NOMO-1 treated with DMSO at 0.1 percent for 48 hours (cell line): ENCODE measurements around the gene RASA3.
"Not testable (repeated sequence)": the region's sequence is repeated elsewhere in the genome, so short reads cannot be mapped to it uniquely, and the experiment has no call there.

ENCODE experiments used
- DNase-seq: peaks from one replicate; lab custom pipeline; 2025; ENCODE audit not compliant: unreplicated experiment; lab: John Stamatoyannopoulos, UW

The RASA3 gene

DNA sequence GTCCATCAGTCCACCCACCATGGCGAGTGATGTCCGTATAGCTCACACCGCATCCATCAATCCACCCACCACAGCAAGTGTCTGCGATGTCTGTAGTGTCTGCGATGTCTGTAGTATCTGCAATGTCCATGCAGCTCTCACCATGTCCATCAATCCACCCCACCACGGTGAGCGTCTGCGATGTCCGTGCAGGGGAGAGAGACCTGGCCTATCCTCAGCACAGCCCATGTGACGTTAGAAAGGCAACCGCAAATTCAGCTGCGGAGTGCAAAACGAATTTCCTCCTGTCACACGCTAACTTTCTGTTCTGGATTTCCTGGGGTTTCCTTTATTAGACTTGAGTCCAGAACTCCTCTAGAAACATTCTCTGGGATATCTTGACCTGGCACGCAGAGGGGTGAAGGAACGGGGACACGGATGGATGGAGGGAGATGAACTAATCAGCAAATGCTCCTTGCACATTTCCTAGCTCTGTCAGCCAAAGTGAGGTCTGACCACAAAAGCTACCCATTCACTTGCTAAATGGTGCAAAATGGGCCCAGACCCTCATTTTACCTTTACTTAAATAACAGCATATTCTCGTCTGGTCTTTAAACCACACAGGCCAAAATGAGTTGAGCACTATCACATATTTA, 18.3 kb downstream of the RASA3 start:
- no peak for DNase-seq

DNA sequence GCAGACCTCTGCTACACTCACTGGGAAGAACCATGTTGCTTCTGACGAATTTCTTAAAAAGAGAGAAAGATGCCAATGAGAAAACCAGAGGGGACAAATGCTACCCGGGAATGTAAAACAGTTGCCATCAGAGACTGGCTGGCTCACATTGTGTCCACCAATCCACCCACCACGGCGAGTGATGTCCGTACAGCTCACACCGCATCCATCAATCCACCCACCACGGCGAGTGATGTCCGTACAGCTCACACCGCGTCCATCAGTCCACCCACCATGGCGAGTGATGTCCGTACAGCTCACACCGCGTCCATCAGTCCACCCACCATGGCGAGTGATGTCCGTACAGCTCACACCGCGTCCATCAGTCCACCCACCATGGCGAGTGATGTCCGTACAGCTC, 19.0 kb downstream of the RASA3 start:
- DNase-seq: not testable (repeated sequence)

DNA sequence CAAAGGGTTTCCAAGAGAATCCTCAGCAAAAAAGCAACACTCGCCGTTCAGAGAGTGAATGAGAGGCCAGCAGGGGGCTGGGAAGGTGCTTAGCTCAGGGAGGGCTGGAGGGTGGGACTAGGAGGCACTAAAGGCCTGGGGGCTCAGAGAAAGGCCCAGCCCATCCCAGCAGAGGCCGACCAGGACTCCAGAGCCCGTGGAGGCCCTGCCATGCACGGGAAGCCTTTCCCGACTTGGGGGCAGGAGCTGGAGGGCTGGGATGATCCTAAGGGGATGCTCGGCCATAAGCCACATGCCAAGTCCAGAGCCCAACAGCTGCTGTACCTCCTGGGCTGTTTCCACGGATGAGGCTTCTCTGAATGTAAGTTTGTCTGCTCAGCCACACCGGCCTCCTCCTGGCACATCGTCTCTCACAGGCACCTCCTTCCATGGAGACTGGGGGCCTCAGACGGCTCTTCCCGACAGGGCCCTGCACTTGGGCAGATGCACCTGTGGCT, 19.5 kb downstream of the RASA3 start:
- no peak for DNase-seq

DNA sequence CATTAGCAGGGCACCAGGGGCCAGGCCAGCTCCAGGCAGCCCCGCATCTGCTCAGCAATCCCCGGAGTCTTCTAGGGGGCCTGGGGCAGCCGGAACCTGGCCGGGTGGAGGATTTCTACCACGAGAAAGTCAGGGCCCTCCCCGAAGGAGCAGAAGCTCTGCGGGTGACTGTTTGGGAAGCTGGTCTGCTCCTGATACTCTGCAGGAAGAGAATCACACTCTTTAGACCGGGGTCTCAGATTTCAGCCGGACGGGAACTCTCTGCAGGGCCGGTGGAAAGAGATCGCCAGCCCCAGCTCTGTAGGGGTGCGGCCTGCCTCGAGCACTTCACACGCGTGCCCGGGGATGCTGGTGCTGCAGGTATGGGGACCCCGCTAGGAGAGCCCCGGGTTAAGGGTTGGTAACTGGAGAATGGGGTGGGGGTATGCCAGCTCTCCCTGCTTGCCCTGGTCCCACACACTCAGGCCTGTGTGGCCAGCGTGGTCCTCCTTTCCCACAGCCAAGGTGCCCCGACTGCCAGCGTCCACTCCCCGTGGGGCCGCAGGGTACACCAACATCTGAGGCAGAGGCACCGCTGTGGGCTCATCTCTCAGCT, 20.1 kb downstream of the RASA3 start:
- DNase-seq: no peak

DNA sequence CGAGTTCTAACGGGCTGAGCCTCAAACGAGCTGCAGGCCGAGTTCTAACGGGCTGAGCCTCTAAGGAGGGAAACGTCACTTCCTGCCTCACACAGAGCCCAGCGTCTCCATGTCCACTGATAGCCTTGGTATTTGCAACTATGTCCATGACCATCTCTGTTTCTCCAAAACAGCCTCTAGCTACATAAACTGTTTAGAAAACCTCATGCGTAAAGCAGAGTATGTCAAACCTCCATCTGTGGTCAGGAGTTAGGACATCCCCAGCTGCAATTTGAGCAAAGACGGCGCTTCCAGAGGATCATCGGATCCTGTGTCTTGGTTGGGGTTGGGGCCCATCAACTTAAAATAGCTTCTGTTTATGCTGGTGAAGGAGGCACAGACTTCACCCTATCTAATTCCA, 20.8 kb downstream of the RASA3 start:
- DNase-seq: peak; percentile 20

DNA sequence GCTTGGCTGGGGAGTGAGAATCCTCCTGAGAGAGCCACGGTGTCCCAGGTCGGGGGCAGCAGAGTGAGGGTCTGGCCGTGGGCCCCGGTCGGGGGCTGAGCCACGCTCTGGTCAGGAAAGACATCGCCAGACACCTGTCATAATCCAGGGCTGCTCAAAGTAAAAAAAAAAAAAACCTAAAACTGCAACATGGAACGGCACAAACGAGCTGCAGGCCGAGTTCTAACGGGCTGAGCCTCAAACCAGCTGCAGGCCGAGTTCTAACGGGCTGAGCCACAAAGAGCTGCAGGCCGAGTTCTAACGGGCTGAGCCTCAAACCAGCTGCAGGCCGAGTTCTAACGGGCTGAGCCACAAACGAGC, 21.6 kb downstream of the RASA3 start:
- not testable (repeated sequence) for DNase-seq

DNA sequence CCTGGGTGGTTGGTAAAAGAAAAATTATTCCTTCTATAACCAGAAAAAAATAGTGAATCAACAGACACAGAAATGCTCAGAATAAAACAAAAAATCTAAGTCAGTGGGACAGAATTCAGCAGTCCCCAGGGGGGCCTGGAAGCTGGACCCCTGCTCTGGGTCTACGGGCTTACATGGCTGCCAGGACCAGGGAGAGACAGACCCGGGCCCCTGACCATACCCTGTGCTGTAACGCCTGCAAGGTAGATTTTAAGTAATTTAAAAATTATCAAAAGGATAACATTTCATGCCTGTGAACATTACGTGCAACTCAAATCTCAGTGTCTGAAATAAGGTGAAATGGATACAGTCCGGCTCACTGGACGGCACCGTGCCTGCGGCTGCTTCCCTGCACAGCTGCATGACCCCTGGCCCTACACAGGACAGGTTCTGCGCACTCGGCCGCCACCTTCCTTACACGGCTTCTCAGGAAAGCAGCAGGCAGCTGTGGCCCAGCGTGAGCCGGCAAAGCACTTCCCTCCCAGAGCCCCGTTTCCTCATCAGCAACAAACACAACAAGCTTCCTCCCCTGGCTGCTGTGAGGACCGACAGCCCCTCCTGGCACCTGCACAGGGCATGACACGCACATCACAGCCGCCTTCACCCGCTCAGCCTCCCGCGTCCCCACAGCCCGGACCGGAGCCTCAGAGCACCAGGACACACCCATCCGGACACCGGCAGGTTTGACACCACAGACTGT, 22.2 kb downstream of the RASA3 start:
- DNase-seq: peak; percentile 95

DNA sequence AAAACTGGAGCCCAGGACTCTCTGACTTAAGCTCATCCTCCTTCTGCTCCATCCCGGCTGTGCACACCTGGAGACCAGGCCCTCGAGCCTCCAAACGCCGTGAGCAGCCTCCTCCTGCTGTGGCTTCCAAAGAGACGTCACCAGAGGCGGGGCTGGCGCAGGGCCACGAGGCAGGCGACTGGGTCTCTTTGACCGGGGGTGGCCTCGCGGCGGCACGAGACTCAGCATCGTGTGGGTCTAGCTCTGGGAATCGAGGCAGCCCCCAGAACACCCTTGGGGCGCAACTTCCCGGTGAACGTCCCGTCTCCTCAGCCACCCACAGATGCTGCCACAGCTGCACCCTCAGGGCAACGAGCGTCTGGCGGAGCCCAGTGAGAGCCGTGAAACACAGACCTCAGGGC, 22.8 kb downstream of the RASA3 start:
- DNase-seq: no peak

DNA sequence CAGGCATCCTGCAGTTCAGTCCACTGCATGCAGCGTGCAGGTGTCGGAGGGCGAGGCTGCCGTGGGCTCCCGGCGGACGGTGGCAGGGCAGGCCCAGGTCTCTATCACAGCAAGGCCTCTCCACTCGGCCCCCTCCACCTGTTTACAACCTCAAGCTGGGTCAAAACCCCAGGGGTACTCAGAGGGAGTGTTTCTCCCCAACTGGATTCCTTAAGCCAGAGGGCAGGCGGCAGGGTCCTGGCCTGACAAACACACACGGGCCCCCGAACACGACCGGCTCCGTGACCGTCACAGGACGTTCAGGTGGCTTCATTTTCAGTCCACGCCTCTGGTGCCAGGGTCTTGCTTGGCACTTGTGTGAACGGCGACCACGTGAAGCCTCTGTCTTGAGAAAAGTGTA, 23.5 kb downstream of the RASA3 start:
- DNase-seq: no peak

DNA sequence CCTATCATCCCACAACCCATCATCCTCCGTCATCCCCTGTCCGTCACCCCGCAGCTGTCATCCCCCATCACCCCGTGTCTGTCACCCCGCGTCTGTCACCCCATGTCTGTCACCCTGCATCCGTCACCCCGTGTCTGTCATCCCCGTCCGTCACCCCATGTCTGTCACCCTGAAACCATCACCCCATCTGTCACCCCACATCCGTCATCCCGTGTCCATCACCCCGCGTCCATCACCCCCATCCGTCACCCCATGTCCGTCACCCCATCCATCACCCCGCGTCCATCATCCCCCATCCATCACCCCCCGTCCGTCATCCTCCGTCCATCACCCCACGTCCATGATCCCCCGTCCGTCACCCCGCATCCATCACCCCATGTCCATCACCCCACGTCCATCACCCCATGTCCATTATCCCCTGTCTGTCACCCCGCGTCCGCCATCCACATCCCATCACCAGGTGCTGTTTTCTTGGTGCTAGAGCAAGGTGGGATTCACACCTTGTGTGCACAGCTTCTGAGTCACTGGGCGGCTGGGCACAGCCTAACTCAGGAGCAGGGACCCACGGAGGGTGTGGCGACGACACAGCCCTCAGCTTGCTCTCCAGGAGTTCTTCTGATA, 24.2 kb downstream of the RASA3 start:
- no peak for DNase-seq

DNA sequence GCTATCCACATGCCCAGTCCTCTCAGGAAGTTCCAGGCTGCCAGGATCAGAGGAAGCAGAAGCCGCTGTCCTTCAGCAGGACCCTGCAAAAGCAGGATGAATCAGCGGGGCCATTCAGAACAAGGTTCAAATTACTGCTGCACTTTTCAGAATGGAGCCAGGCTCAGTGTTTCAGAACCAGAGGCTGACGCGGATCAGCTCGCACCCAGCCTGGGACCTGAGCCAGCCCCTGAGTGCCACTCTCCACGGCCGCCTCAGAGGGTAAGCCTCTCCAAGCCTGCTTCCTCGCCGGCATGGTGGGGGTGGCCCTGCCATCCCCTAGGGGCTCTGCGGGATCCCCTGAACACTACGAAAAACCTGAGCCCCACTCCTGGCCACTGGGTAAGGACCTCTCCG, 24.7 kb downstream of the RASA3 start:
- DNase-seq: no peak

DNA sequence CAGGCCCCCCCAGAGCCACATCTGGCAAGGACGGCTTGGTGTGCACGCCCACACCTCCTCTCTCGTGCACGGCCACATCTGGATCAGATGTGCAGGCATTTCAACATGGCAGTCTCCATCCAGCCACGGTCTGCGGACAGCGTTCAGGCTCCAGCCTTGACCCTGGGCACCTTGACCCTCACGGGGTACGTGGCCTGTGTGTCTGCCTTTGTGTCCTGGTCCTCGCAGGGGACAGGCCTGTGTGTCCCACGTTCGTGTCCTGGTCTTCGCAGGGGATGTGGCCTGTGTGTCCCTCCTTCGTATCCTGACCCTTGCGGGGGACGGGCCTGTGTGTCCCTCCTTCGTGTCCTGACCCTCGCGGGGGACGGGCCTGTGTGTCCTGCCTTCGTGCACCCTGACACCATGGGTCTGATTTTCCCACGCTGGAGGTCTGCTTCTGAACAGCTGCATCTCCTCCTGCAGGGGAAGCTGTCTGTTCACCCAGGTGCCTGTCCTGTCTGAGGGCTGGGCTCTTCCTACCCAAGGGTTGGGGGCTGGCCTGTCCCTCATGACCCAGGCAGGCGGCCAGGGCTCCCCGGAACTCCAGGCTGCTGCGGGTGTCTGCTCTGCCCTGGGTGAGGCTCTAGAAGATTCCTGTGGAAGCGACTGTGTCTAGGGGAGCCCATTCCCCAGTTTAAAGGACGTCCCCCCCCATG, 25.3 kb downstream of the RASA3 start:
- DNase-seq: no peak

DNA sequence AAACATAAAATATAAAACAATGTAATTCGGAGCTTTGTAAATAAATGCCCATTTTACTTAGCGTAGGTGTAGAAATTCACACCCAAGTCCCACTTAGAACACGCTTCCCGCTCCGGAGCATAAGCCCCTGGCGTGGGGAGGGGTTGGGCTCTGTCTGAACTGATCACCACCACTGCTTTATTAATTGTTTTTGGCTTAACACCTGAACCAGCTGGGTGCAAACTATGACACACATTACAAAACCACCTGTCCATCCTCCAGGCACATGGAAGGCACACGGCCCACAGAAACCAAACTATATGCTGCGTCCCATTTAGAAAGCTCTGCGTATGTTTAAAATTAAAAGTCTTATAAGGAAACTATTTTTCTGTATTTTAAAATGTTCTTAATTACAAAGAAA, 25.9 kb downstream of the RASA3 start:
- no peak for DNase-seq

DNA sequence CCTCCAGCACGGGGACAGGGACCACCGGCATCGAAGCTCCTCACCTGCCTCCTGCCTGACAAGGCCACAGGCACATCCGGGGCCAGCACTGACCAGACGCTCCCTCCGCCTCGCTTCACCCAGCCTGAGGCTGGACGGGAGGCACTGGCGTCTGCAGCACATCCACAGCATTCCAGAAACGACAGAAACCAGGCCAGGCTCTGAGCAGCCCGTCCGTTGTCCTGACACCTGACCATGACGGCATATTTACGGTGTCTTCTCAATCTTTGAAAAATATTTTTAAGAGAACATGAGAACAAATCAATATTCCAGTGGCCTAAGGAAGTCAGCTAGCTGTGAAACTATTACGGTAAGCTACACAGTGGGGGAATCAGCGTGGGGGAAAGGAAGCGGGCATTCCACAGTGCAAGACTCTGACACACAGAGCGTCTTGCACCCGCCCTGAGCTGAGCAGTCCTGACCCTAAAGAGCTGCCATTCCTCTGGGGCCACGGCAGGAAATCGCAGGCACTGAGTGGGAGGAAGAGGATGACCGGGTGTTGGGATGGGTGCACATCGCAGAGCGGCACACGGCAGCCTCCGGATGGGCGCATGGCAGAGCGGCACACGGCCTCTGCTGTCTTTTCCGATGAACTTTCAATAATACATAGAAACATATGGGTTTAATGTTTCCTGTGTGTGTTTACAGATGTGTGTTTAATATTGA, 26.8 kb downstream of the RASA3 start:
- no peak for DNase-seq

DNA sequence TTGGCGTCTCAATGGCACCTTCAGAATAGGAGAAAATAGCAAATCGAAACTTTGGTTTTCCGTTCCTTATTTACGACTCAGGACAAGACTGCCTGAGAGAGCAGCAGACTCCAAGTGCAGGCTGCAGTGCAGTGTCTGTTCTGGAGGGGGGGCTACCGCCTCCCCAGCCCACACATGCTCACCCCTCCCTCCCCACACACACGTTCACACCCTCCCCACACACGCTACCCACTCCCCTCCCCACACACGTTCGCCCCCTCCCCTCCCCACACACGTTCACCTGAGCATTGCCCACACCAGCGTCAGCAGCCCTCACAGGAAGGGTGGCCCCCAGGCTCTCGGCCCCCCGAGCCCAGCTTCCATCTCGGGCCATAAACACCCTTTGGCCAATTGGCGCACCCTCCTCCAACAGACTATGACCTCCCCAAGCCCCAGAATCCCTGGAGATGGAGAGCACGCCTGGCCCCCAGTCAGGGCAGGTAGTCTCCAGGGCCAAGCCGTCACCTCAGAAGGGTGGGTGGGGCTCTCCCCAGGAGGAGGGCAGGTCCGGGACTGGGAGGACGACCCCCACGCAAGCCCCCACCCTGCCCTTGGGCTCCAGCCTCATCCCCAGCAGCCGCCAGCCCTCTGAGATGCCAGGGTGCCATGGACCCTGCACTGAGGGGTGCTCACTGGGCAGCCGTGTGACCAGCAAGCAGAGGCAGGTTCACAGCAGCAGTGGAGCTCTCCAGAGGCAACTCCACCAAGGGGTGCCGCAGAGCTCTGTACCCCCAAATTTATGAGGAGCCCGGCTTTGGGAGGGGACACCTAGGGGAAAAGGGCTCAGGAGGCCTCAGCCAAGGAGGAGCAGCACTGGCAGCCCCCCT, 27.5 kb downstream of the RASA3 start:
- DNase-seq: no peak

DNA sequence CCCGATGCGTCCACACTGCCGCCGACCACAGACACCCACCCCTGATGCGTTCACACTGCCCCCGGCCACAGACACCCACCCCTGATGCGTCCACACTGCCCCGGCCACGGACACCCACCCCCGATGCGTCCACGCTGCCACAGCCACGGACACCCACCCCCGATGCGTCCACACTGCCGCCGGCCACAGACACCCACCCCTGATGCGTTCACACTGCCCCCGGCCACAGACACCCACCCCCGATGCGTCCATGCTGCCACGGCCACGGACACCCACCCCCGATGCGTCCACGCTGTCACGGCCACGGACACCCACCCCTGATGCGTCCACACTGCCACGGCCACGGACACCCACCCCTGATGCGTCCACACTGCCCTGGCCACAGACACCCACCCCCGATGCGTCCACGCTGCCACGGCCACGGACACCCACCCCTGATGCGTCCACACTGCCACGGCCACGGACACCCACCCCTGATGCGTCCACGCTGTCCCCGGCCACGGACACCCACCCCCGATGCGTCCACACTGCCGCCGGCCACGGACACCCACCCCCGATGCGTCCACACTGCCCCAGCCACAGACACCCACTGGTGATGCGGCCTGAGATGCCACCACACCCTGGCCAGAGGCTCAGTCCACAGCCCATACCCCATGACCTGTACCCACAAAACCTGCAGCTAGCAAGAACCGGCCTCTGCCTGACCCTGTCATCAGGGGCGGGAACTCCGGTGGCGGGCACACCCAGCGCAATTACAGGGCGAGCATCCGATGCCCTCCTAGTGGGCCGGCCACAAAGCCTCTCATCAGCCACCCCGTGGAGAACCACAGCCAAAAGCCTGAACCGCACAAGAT, 28.4 kb downstream of the RASA3 start:
- DNase-seq: no peak

DNA sequence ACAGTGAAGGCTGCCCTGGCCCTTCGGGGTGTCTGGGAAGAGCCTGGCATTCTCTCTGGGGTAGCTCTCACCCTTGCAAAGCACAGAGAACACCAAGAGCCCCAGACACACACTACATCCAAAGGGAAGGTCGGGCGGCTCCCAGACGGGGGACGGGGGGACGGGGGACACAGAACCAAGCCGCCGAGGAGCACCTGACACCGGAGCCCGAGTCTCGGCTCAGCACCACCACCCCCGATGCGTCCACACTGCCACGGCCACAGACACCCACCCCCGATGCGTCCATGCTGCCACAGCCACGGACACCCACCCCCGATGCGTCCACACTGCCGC, 29.2 kb downstream of the RASA3 start:
- not testable (repeated sequence) for DNase-seq

DNA sequence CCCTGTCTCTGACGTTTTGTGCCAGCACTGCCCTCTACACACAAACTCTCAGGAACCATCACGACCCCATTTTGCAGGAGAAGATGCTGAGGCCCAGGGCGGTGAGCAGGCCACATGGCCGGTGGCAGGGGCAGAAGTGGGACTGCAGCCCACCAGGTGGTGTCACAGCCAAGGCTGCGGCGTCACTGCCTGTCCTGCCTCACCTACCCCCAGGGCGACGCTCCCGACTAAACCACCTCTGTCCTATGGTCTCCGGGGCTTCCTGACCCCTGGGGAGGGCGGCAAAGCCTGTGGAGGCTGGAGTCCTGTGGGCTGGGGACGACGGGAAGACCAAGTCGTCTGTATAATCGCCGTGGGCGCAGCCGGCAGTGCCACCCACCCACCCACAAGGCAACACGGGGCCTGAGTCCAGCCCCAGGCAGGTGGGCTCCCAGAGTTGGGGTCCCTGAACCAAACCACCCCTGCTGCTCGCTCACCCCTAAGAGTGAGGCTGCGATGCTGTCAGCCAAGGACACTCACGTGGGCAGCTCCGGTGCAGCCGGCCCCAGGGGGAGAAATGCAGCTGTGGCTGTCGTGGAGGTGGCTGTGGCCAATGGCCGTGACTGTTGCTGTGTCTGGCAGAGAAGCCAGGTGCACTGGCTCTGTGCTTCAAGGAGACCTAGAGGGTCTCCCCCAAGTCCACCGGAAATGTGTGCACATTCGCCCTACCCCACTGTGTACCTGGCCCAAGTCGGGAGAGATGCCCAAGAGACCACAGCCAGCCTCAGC, 29.7 kb downstream of the RASA3 start:
- no peak for DNase-seq
